HG02588 (cell line): ENCODE results near the gene ENO4.

Experiments
- ATAC-seq: cut with Tn5 transposase; IDR thresholded peaks from one replicate; pipeline ENCODE4 v1.9.1; 2021; ENCODE audit warnings: mild to moderate bottlenecking, moderate library complexity; ENCODE audit not compliant: unreplicated experiment

ENO4 gene

DNA sequence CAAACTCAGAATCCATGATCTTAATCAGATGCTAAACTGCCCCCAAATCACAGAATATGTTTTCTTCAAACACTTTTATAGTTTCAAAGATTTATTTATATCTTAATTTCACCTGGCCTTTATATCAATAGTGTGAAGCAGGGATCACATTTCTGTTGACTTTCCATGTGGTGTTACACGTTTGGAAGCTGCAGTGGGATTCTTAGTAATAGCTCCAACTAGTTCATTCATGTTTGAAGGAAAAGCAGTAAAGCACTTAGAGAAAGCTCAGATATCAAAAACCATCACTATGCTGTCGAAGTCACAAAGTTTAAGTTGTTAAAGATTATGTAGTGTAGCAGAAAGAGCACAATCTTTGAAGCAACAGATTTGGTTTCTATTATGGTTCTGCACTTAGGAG, 16.8 kb downstream of the ENO4 start:
- ATAC-seq, result no peak

DNA sequence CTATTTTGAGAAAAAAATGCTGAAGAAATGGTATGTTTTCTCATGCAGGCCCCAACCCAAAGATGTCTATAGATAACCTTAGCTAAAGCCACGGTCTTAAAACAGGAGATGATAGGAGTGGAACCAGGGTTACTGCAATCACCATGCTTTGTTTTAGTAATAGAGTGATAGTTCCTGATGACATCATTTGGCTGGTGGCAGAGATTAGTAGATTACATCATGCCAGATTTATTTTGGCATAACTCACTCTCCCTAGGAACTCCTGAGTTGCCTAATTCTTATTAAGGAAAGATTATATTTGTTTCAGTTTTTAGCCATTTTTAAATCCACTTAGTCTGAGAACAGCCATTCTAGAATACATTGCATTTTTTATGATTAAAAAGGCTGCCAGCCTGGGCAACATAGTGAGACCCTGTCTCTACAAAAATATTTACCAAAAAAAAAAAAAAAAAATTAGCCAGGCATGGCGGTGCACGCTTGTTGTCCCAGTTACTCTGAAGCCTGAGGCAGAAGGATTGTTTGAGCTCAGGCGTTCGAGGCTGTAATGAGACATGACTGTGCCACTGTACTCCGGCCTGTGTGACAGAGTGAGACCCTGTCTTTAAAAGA, 17.8 kb downstream of the ENO4 start:
- no peak for ATAC-seq

DNA sequence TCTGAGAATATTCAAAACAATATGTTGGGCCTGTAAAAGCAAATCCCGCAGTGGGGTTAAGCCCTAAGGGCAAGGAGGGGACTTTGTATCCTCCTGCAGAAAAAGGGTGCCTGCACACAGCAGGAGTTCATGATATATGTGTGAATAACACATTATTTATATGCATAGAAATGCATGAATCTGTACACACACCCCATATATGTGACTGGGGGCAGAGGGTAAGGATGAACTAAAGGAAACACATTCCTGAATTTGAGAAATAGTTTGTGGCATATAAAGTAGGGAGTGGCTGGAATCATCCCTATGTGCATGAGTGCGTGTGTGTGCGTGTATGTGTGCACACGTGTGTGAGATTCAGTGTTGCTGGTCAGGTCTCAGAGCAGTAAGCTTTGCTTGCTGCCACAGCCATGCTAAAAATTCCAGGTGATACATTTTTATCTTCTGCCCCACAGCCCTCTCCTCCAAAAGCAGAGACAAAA, 18.9 kb downstream of the ENO4 start:
- no peak for ATAC-seq

DNA sequence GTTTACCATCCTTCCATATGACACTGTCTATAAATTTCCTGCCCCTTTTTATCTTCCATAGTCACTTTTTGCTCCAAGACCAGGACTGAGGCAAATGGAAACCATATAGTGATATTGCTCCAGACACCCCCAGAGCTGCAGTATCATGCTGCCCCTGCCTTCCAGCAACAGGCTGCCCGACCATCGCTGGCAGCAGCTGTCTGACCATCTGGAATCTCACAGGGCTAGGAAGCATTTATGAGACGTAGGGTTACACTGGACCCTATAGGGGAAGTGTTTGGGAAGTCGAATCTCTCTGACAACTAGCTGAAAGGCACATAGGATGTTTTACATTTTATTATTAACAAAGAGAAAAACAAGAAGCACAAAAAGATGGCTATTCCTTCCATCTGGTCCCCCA, 19.4 kb downstream of the ENO4 start:
- ATAC-seq, result no peak

GRCh38 chr10:116870949-116871348, 21.6 kb downstream of the ENO4 start:
- ATAC-seq, result no peak

DNA sequence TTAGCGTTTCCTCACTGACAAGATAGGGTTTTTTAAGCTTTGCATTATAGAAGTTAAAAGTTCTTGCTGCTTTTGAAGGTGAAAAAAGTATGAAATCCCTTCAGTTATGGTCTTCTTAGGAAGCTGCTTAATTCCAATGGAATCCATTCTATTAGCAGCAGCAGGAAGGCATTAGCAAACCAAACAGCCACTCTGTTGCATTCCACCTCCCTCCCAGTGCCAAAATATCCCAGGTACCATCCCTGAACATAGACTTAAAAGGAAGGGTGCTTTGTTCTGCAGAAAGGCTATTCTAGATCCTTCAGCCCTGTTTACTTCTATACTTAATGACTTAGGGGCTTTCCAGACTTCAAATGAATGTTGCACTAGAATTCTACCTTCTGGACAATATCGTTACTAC, 23.8 kb downstream of the ENO4 start:
- no peak for ATAC-seq

GRCh38 chr10:116875897-116876296, 26.6 kb downstream of the ENO4 start:
- no peak for ATAC-seq

GRCh38 chr10:116877391-116877790, 28.1 kb downstream of the ENO4 start:
- ATAC-seq, result no peak

- no peak for ATAC-seq
Measured at GRCh38 chr10:116878123-116878522, 28.8 kb downstream of the ENO4 start.

DNA sequence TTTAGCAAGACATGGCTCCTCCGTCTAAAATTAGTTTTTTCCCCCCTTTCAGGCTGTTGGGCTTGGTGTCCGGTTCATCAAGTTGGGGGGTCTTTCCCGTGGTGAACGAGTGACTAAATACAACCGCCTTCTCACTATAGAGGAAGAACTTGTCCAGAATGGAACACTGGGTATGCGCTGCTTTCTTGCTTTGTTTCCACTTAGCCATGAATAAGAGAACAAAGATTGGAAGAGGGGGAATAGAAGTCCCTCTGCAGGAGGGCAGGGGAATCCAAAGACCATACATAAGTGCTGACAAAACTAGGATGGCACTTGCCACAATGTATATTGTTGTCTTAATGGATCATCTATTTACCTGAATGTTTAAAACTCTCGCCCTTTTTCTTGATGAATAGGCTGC, 30.5 kb downstream of the ENO4 start:
- no peak for ATAC-seq

- no peak for ATAC-seq
Measured at GRCh38 chr10:116880716-116881482, 31.6 kb downstream of the ENO4 start.

DNA sequence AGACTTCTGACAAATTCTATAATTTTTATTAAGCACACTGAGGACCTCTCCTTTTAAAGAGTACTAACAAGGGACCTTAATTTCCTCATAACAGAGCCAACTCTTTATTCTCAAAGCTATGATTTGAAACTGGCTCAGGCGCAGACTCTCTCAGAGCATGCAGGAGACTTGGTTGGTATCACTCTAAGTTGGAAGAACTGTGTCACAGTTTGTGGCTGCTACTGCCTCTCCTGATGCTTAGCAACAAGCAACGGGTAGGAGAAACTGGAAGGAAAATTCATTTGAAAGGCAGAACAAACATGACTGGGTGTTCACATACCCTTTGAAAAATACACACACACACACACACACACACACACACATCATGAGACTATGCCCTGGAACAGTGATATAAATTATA, 33.3 kb downstream of the ENO4 start:
- ATAC-seq, result no peak

DNA sequence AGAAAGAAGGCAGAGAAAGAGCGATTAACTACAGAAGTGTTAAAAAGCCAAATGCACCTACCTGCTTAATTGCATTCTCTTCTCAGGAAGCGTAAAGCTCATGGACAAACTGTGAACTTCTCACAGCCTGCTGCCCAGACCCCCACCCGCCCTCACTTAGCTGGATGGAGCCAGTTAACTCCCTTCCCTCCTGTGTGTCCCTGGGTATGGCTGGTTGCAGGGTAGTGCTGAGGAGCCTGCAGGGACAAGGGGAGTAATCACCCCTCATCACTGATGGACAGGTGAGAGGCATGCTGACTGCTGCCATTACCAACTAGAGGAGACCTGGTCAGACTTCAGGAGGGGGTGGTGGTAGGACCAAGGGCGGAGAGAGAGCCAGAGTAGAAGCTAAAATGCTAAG, 37.5 kb downstream of the ENO4 start:
- ATAC-seq, result no peak

DNA sequence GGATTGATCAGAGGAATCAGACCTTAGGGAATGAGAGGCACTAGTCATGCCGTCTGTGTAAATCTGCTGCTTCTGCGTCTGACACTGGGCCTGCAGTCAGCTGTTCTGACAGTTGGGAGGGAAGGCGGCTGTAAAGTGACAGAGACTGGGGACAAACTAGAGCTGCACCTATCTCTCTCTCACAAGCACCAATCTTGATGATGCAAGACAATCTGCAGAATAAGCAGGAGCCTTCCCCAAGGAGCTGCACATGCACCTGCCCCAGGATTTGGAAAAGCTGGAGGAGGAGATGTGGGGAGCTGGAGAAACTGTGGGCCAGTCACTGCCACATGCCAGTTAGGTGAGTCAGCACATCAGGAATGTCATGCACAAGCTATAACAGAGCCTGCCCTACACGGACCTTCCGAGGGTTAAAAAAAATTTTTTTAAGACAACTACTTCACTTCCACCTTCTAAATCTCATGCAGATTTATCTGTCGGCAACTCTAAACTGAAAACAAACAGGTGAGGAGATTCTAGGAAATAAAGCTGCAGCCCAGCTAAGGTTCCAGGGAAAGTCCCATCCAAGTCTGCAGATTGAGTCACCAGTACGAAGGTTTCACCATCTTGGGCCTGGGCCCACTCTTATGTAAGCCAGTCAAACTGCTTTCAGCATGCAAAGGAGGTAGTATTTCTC, 39.2 kb downstream of the ENO4 start:
- ATAC-seq, result no peak

- ATAC-seq, result no peak
Measured at GRCh38 chr10:116889066-116889465, 39.8 kb downstream of the ENO4 start.

- ATAC-seq, result no peak
Measured at GRCh38 chr10:116891208-116891607, 41.9 kb downstream of the ENO4 start.

DNA sequence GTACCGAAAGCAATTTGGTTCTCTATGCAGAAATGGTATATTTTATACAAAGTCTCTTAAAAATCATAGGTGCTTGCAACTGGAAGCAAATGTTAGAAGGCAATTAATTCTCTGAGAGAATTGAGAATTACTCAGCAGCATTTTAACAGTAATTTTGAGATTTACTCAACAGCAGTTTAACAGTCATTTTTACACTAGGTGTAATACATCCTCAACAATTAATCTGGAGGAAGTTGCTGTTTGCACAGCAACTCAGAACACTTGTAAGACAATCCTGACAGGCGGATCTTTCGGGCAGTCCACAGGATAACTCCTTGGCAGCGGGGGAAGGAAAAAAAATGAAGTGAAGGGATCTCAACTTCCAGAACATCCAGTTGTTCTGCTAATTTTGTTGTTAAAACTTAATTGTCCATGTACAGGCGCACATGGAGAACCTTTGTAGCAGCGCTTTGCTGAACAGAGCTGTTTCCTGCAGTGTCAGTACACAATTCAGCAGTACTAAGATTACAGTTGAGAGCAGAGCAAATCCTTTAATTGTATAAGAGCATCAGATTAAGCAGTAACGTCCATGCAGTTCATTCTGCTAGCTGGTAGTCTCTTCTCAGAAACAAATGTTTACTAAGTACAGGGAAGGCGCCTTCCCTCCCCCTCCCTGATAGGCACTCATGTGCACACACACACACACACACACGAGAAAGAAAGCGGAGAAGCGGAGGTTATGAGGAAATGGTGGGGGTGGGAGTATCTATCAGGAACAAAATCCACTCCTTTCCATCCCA, 43.8 kb downstream of the ENO4 start:
- ATAC-seq, result no peak

- ATAC-seq, result no peak
Measured at GRCh38 chr10:116893686-116894037, 44.4 kb downstream of the ENO4 start.

DNA sequence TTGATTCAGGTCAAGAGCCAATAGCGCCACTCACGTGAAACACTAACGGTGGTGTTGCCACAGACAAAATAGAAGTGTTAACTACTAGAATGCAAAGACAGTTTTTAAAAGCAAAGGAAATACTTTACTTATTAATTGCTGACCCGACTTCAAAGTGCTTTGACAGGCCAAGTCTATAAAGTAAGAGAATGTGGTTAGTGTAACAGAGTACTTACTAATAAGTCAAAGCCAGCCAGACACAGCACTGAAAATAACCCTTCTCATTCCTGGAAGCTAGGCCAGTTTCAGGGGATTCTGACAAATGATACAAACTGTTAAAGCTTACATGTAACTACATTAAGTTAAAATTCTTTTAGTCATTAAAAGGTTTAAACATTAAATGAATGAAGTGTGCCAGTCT, 50.3 kb downstream of the ENO4 start:
- ATAC-seq, result no peak

GRCh38 chr10:116905845-116906210, 56.5 kb downstream of the ENO4 start:
- ATAC-seq, result no peak

DNA sequence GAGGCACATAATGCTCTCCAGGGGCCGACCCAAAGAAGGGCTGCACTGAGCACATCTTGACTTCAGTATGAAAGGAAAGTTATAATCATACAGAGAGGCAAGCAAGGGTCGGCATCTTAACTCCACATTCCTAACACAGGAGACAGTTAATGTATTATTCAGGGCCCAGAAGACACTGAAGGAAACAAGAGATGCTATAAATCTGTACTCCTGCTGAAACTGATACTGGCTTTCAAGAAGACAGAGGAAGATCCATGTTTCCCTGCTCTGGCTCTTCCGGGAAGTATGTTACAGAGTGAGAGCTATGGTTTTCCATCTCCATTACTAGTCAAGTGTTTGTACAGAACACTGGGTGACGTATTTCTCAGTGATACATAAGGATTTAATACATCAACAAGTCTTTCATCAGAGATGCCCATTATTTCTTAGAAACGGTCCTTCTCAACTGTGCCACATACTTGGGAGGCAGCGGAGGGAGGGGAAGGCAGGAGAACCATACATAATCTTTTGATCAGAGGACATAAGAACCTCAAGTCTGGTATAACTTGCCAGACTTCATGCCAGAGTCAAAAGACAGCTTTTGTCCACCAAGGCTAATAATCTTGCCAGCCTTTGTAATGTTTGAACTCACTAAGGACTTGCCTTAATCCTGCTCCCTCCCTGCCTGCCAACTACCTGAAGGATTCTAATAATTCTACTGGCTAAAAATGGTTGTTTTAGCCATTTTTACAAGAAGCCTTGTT, 58.1 kb downstream of the ENO4 start:
- ATAC-seq, result no peak
